HepG2 (cell line): ENCODE data around the gene TAF8. TPM values are rescaled to one million over a fixed set of nuclear protein-coding genes. Genes with fewer than 3 reads are reported as not detected.
A peak's percentile ranks its signal among the peaks of the same experiment; 100 is the strongest.

Experiments used
- ATAC-seq: fragments of 200-7000 bp; cut with Tn5 transposase; 3 replicates; pipeline ENCODE4 v1.9.1; 2020; ENCODE audit warnings: mild to moderate bottlenecking, moderate library complexity
- BruUV-seq: library from RNA; stranded (reverse); fragments of 400-500 nt; replicated peaks from 2 replicates; lab custom pipeline; 2021; lab: Mats Ljungman, UMichigan
- CTCF ChIA-PET: fragments of 300-600 bp; formaldehyde crosslinking; extraction: SDS; loops from one replicate; lab custom pipeline; 2021; ENCODE audit warnings: low total read pairs, inconsistent platforms, low intra/inter-chr PET ratio; lab: Yijun Ruan, JAX
- POLR2A ChIA-PET: fragments of 350-600 bp; sonication (Branson Sonifier 250); formaldehyde crosslinking; loops from one replicate; lab custom pipeline; 2020; ENCODE audit warnings: antibody characterized with exemption, inconsistent platforms; lab: Yijun Ruan, JAX
- DNase-seq: peaks from one replicate; pipeline ENCODE4 v3.0.0-alpha.2; 2015; ENCODE audit warnings: low spot score
- FAIRE-seq: peaks from 3 replicates; lab custom pipeline; 2011; peaks lifted over from hg19 to GRCh38; lab: Jason Lieb, UNC
- H2AFZ ChIP-seq: one replicate; pipeline ENCODE4 v1.6.1; 2011; ENCODE audit warnings: low read length, inconsistent platforms
- H3K27ac ChIP-seq: fragments of 300-600 bp; 3 replicates; pipeline ENCODE4 v1.8.0; 2011; ENCODE audit warnings: mixed run types, mild to moderate bottlenecking, mixed read lengths, low read length, inconsistent platforms; ENCODE audit not compliant: insufficient read depth; ENCODE audit errors: extremely low read length
- H3K27me3 ChIP-seq, 2 experiments: fragments of 200-600 bp in 1 of 2; 2 replicates in 1 of 2; 3 replicates in 1 of 2; pipeline versions ENCODE4 v1.6.0 to v1.8.0; 2011; ENCODE audit warnings: low read length in 2 of 2, mild to moderate bottlenecking in 2 of 2, moderate library complexity in 2 of 2, inconsistent platforms in 1 of 2; ENCODE audit not compliant: insufficient read depth in 2 of 2, control insufficient read depth in 1 of 2
- H3K36me3 ChIP-seq, 2 experiments: fragments of 200-600 bp in 1 of 2; replicated peaks in 1 of 2; 2 replicates in 1 of 2; 3 replicates in 1 of 2; pipeline versions ENCODE4 v1.5.1 to v1.8.0; 2011; ENCODE audit warnings: low read length in 2 of 2, inconsistent platforms in 1 of 2; ENCODE audit not compliant: insufficient read depth in 2 of 2, control insufficient read depth in 1 of 2
- H3K4me1 ChIP-seq: 2 replicates; pipeline ENCODE4 v1.5.1; 2012; ENCODE audit warnings: low read length, inconsistent platforms; ENCODE audit not compliant: insufficient read depth
- H3K4me2 ChIP-seq: 2 replicates; pipeline ENCODE4 v1.6.0; 2011; ENCODE audit warnings: low read depth, low read length, inconsistent platforms
- H3K4me3 ChIP-seq, 3 experiments: fragments of 200-600 bp in 1 of 3; sonication (generic), shearing (Covaris generic) in 1 of 3; replicated peaks in 1 of 3; 2 replicates each; pipeline ENCODE4 v1.5.1; 2011 to 2016; ENCODE audit warnings: low read length in 3 of 3, inconsistent platforms in 2 of 3, low read depth in 2 of 3, mild to moderate bottlenecking in 2 of 3, control low read depth in 1 of 3, mixed read lengths in 1 of 3; ENCODE audit not compliant: insufficient read depth in 1 of 3
- H3K79me2 ChIP-seq: one replicate; pipeline ENCODE4 v1.6.1; 2011; ENCODE audit warnings: low read length, inconsistent platforms; ENCODE audit not compliant: insufficient read depth
- H3K9ac ChIP-seq: 2 replicates; pipeline ENCODE4 v1.6.0; 2011; ENCODE audit warnings: mild to moderate bottlenecking, low read depth, low read length, inconsistent platforms; ENCODE audit not compliant: insufficient read depth
- H3K9me3 ChIP-seq: 2 replicates; pipeline ENCODE4 v1.5.1; 2012; ENCODE audit warnings: mild to moderate bottlenecking, low read length
- H4K20me1 ChIP-seq: 2 replicates; pipeline ENCODE4 v1.6.0; 2011; ENCODE audit warnings: inconsistent platforms, mild to moderate bottlenecking, low read length, moderate library complexity; ENCODE audit not compliant: insufficient read depth
- AGO2 ChIP-seq: fragments of 200-400 bp; formaldehyde crosslinking; optimal IDR thresholded peaks from 2 replicates; pipeline ENCODE3; 2017; ENCODE audit warnings: mild to moderate bottlenecking, low read depth, low read length, moderate library complexity
- EHMT2 ChIP-seq: fragments of 200-600 bp; sonication (generic); IDR thresholded peaks from 2 replicates; pipeline ENCODE4 v1.7.0; 2017; ENCODE audit warnings: antibody characterized with exemption, low read depth, low read length, borderline replicate concordance
- HMG20A ChIP-seq: IDR thresholded peaks from 2 replicates; pipeline ENCODE4 v1.6.1; 2016; ENCODE audit warnings: borderline replicate concordance
- NFKBIZ ChIP-seq: IDR thresholded peaks from 2 replicates; pipeline ENCODE4 v1.6.1; 2018; ENCODE audit warnings: missing genetic modification reagents, missing compliant biosample characterization
- SCMH1 ChIP-seq: sonication (generic); formaldehyde crosslinking; IDR thresholded peaks from 2 replicates; pipeline ENCODE4 v1.9.0; 2021; ENCODE audit warnings: missing genetic modification reagents, mild to moderate bottlenecking, borderline replicate concordance
- ZNF282 ChIP-seq: fragments of 450-650 bp; IDR thresholded peaks from 2 replicates; pipeline ENCODE4 v1.6.1; 2018; ENCODE audit not compliant: partially characterized antibody
- ZNF343 ChIP-seq: sonication (generic); formaldehyde crosslinking; IDR thresholded peaks from 2 replicates; pipeline ENCODE4 v1.4.0; 2020; ENCODE audit warnings: mild to moderate bottlenecking, missing genetic modification reagents
- WGBS: methylation state at CpG from one replicate; pipeline ENCODE4 v1.1.6; 2017; ENCODE audit warnings: low lambda C conversion rate; 5-methylcytosine and 5-hydroxymethylcytosine counted together
- in situ Hi-C: cut with HindIII; loops from 2 replicates; pipeline ENCODE4 v1.10.0; 2017; ENCODE audit warnings: low pct_unique_long_range_greater_than_20kb; ENCODE audit not compliant: extremely low pct_ligation_motif_present
- intact Hi-C: fragments of 100-400 bp; cut with micrococcal nuclease; formaldehyde crosslinking; loops from one replicate; pipeline ENCODE4 v1.10.0; 2022; ENCODE audit not compliant: unreplicated experiment
- polyA plus RNA-seq, 8 experiments: library from polyadenylated mRNA; depleted of rRNA in 3 of 8; stranded (reverse) in 7 of 8; unstranded in 1 of 8; fragments of >200 nt; fragmentation: Illumina TruSeq in 4 of 8; extraction: Trizol in 4 of 8; gene quantifications; 2 replicates each; pipeline versions ENCODE4 v1.2.1 to v1.2.3, GENCODE V29; 2011 to 2016; ENCODE audit warnings: low read depth in 4 of 8, missing spikeins in 1 of 8, mixed read lengths in 1 of 8; ENCODE audit not compliant: insufficient read depth in 1 of 8
- total RNA-seq, 5 experiments: library from RNA; depleted of rRNA; stranded (reverse); fragments of >200 nt; fragmentation: Illumina TruSeq; extraction: Trizol; gene quantifications; 2 replicates each; pipeline ENCODE4 v1.2.3, GENCODE V29; 2016; ENCODE audit warnings: low read depth in 1 of 5
- TF ChIP-seq, protein P1 (sequence below): sonication (generic); formaldehyde crosslinking; IDR thresholded peaks from 2 replicates; pipeline ENCODE4 v1.9.0; 2021; ENCODE audit warnings: missing genetic modification reagents, borderline replicate concordance
- TF ChIP-seq, protein P2 (sequence below): sonication (generic); formaldehyde crosslinking; IDR thresholded peaks from 2 replicates; pipeline ENCODE4 v1.5.1; 2020; ENCODE audit warnings: mild to moderate bottlenecking, missing genetic modification reagents, moderate library complexity

Gene TAF8
- total and polyA plus RNA-seq, 2 of the 13 experiments (the other 11 are each of a cell fraction or from before 2014, with no cell fraction given), result 25.2 to 25.8 TPM

DNA sequence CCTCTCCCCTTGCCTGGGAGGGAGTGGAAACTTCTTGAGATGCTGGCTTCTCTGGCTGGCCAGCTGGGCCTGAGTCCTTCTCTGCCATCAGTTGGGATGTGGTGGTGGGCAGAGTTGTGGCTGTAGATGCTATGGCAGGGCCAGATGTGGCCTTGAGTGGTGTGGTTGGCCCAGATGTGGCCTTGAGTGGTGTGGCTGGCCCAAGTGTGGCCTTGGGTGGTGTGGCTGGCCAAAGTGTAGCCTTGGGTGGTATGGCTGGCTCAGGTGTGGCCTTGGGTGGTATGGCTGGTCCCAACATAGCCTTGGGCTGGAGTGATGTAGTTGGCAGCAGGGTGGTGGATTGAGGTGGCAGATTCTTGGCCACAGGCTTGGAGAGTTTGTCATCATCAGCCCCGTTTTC, 55.4 kb downstream of the TAF8 start:
- ChIA-PET CTCF (no interaction called here), POLR2A (interaction anchor here (1.2 to 2.4 kb wide), 4 partner anchors 11 to 51 kb away, joined by 3 to 23 read pairs (median 4); no protein-coding TSS in a partner anchor)
- no TSS peak for BruUV-seq
- TF ChIP-seq NFKBIZ (CRISPR knock-in tag) (no peak), EHMT2 (peak; percentile 25; the same call in 1 of the 2 replicates), HMG20A (CRISPR knock-in tag) (no peak), SCMH1 (CRISPR knock-in tag) (no peak; the same call in 1 of the 2 replicates), AGO2 (peak; percentile 10), ZNF282 (no peak), ZNF343 (CRISPR knock-in tag) (no peak)
- TF ChIP-seq, protein P1, sequence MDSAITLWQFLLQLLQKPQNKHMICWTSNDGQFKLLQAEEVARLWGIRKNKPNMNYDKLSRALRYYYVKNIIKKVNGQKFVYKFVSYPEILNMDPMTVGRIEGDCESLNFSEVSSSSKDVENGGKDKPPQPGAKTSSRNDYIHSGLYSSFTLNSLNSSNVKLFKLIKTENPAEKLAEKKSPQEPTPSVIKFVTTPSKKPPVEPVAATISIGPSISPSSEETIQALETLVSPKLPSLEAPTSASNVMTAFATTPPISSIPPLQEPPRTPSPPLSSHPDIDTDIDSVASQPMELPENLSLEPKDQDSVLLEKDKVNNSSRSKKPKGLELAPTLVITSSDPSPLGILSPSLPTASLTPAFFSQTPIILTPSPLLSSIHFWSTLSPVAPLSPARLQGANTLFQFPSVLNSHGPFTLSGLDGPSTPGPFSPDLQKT (CRISPR knock-in tag), result no peak
- TF ChIP-seq, protein P2, sequence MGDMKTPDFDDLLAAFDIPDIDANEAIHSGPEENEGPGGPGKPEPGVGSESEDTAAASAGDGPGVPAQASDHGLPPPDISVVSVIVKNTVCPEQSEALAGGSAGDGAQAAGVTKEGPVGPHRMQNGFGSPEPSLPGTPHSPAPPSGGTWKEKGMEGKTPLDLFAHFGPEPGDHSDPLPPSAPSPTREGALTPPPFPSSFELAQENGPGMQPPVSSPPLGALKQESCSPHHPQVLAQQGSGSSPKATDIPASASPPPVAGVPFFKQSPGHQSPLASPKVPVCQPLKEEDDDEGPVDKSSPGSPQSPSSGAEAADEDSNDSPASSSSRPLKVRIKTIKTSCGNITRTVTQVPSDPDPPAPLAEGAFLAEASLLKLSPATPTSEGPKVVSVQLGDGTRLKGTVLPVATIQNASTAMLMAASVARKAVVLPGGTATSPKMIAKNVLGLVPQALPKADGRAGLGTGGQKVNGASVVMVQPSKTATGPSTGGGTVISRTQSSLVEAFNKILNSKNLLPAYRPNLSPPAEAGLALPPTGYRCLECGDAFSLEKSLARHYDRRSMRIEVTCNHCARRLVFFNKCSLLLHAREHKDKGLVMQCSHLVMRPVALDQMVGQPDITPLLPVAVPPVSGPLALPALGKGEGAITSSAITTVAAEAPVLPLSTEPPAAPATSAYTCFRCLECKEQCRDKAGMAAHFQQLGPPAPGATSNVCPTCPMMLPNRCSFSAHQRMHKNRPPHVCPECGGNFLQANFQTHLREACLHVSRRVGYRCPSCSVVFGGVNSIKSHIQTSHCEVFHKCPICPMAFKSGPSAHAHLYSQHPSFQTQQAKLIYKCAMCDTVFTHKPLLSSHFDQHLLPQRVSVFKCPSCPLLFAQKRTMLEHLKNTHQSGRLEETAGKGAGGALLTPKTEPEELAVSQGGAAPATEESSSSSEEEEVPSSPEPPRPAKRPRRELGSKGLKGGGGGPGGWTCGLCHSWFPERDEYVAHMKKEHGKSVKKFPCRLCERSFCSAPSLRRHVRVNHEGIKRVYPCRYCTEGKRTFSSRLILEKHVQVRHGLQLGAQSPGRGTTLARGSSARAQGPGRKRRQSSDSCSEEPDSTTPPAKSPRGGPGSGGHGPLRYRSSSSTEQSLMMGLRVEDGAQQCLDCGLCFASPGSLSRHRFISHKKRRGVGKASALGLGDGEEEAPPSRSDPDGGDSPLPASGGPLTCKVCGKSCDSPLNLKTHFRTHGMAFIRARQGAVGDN (CRISPR knock-in tag), result 0 out of 2 replicates have a peak, but pooled peaks have one; percentile 12
- DNase-seq, result no peak
- intact Hi-C loops (no loop called here), in situ Hi-C loops (no loop called here)
- Histone ChIP-seq H3K4me3 (no peak overlapping the region), H3K36me3 (no peaks in the 10 kb centered on the region), H3K27ac (no peak overlapping the region), H3K79me2 (no peaks in the 10 kb centered on the region), H3K27me3 (no peaks in the 10 kb centered on the region), H3K9me3 (no peaks in the 10 kb centered on the region), H3K9ac (no peak overlapping the region), H3K4me1 (peaks cover 63% of the 10 kb centered on the region), H4K20me1 (no peaks in the 10 kb centered on the region), H3K4me2 (no peak overlapping the region), H2AFZ (no peak overlapping the region)
- FAIRE-seq, result no peak
- no peak for ATAC-seq
- WGBS, result 91% methylated on average over 1 of the region's 1 CpG
